HG03469 (cell line): Measurements from ENCODE around the gene TSC22D1.

Source experiments
- ATAC-seq: cut with Tn5 transposase; IDR thresholded peaks from one replicate; pipeline ENCODE4 v1.9.1; 2021; ENCODE audit warnings: mild to moderate bottlenecking, moderate library complexity, moderate number of reproducible peaks; ENCODE audit not compliant: unreplicated experiment

Gene TSC22D1

GRCh38 chr13:44413095-44413494 lies 163.0 kb downstream of the TSC22D1 start:
- no peak for ATAC-seq

DNA sequence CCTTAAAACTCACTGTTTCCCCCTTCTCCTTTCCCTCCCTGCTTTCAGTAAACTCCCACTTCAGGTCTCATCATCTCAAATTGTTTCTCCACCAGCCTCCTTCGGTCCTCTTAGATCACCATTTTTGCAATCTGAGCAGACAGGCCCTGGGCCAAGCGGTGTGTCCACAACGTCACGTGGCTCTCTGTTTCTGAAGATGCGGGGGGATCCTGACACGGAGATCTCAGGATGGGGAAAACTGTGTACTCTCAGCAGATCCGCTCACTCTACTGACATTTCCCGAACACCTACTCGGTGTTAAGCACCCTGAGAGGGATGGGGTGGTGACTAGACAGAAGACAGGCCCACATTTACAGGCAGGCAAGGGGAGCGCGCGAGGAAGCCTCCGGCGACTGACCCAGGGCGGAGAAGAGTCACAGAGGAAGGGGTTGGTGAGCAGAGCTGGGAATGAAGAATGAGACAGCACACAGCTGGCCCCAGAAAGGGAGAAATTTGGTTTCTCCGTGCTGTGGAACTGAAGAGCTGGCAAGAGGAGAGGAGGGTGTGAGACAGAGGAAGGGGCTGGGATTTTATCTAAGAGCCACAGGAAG lies 163.7 kb downstream of the TSC22D1 start:
- no peak for ATAC-seq

- no peak for ATAC-seq
Observed at GRCh38 chr13:44411841-44412240, 164.3 kb downstream of the TSC22D1 start.

GRCh38 chr13:44410328-44410859 lies 165.7 kb downstream of the TSC22D1 start:
- ATAC-seq: no peak

DNA sequence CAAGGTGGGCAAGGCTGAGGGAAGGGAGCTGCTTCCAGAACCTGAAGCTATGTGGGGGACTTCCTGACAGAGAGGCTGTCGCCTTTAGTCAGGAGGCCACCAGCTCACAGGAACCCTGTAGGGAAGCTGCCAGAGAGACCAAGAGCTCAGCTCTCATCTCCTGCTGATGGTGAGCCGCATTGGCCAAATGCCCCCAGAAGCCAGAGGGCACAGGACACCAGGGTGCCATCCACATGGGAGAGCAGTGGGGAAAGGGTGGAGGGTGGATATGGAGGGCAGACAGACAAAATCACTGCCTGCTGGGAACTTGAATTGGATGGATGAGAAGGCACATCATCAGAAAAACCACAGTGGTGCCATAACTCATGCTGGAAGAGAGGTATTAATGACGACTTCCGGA lies 166.5 kb downstream of the TSC22D1 start:
- ATAC-seq: no peak

GRCh38 chr13:44407891-44408290 lies 168.2 kb downstream of the TSC22D1 start:
- ATAC-seq: no peak

DNA sequence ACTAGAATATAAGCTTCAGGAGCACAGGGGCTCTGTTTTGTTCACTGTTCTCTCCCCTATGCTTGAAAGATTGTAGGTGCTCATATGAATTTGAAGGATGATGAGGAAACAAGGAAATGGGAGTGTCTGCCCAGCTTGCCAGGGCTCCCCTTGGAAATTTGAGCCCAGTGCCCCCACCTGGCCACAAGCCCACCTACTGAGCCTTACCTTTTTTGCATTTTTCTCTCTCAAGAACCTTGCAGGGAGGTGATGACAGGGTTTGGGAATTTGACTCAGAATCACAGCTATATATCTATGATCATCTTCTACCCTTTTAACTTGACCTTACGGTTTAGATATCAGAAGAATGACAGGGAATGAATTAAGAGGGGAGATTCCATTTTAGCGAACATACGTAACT lies 168.8 kb downstream of the TSC22D1 start:
- no peak for ATAC-seq

GRCh38 chr13:44406617-44407016 lies 169.5 kb downstream of the TSC22D1 start:
- ATAC-seq: no peak

- no peak for ATAC-seq
Observed at GRCh38 chr13:44404261-44405132, 171.6 kb downstream of the TSC22D1 start.

GRCh38 chr13:44403461-44404056 lies 172.6 kb downstream of the TSC22D1 start:
- no peak for ATAC-seq

GRCh38 chr13:44402899-44403445 lies 173.2 kb downstream of the TSC22D1 start:
- ATAC-seq: no peak

GRCh38 chr13:44401577-44401976 lies 174.6 kb downstream of the TSC22D1 start:
- ATAC-seq: no peak

GRCh38 chr13:44400736-44401135 lies 175.4 kb downstream of the TSC22D1 start:
- ATAC-seq: no peak

GRCh38 chr13:44399074-44399473 lies 177.1 kb downstream of the TSC22D1 start:
- no peak for ATAC-seq

- ATAC-seq: no peak
Observed at GRCh38 chr13:44398606-44399005, 177.5 kb downstream of the TSC22D1 start.

- no peak for ATAC-seq
Observed at GRCh38 chr13:44397766-44398223, 178.3 kb downstream of the TSC22D1 start.

DNA sequence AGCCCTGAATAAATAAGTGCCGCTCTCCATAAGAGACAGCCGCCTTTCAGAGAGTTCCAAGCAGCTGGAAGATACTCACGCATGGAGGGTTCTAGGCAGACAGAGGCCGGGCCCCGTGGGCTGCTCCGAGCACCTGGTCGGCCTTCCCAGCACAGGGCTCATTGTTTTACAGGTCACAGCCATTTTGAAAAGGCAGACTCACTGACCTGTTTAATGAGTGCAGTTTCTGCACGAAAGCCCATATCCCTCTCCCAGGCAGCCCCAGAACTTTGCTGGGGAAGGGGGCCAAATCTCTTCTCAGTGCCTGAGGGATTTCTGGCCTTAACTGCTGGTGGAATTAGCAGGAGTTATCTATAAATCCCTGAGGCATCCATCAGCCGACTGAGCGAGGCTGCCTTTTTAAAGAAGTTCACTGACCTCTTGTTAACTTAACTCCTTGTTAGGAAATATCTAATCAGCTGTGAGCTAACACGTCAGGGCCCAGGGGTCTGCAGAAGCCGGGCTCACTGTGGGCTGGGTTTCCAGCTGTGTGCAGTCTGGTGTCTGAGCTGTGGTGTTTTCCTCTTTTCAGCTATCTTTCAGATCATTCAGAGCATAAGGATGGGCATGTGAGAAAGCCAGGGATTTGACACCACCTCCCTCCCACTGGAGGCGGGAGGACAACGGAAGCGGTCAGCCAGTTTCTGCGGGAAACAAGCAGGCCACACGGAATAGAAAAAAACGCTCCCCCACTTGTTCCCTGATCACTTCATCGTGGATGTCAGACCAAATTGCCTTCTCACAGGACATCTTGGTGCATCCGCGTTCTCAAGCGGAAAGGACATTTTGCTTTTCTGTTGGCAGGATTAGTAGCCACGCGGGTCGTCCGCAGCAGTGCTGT lies 179.2 kb downstream of the TSC22D1 start:
- ATAC-seq: no peak

DNA sequence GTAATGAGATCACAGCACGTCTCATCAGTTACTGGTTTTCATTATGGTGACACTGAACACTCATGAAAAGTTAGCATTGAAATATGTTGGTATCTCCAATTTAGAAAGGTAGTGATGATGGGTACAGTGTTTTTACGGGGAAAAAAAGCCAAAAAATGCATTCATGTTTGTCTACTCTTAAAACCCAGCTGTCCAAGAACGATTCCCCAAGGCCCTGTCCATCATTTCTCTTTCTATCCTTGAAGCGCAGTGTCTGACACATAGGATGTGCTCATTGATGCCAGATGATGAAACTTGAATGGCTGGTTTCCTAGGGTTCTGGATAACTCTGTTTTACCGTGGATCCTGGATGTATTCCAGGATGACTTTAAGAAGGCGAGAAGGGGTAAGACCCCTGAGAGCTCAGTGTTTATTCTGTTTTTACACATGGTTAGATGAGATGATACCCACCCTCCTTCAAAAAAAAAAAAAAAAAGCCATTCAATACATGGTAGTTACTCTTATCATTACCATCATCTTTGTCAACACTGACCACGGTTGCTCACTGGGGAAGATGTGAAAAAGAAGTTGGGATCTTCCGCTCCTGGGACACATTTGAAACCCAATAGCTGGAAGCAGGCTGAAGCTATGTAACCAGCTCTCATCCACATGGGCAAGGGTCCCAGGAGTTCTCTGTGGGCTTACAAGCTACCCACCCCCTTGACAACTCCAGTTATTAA lies 180.0 kb downstream of the TSC22D1 start:
- no peak for ATAC-seq

- no peak for ATAC-seq
Observed at GRCh38 chr13:44394658-44395057, 181.5 kb downstream of the TSC22D1 start.

- ATAC-seq: no peak
Observed at GRCh38 chr13:44393391-44393790, 182.7 kb downstream of the TSC22D1 start.
